Astrocyte (in vitro differentiated cells and primary cell): Measurements from ENCODE around the gene GJC1. TPM values are rescaled to one million over a fixed set of nuclear protein-coding genes. Genes with fewer than 3 reads are reported as not detected.

Experiments used
- DNase-seq: peaks from one replicate; pipeline ENCODE4 v3.0.0-alpha.2; 2010; ENCODE audit warnings: low read depth
- FAIRE-seq: peaks from 2 replicates; lab custom pipeline; 2011; peaks lifted over from hg19 to GRCh38; lab: Jason Lieb, UNC
- H2AFZ ChIP-seq: 2 replicates; pipeline ENCODE4 v1.6.0; 2012; ENCODE audit warnings: low read depth, low read length, inconsistent platforms
- H3K27ac ChIP-seq: 2 replicates; pipeline ENCODE4 v1.5.1; 2011; ENCODE audit warnings: low read depth, low read length, inconsistent platforms
- H3K27me3 ChIP-seq: 2 replicates; pipeline ENCODE4 v1.6.0; 2011; ENCODE audit warnings: low read length, inconsistent platforms; ENCODE audit not compliant: insufficient read depth
- H3K36me3 ChIP-seq: 2 replicates; pipeline ENCODE4 v1.5.1; 2011; ENCODE audit warnings: low read length, inconsistent platforms; ENCODE audit not compliant: insufficient read depth
- H3K4me1 ChIP-seq: 2 replicates; pipeline ENCODE4 v1.5.1; 2011; ENCODE audit warnings: low read length, inconsistent platforms; ENCODE audit not compliant: insufficient read depth
- H3K4me2 ChIP-seq: 2 replicates; pipeline ENCODE4 v1.6.0; 2012; ENCODE audit warnings: low read length, inconsistent platforms
- H3K4me3 ChIP-seq: 2 replicates; pipeline ENCODE4 v1.5.1; 2011; ENCODE audit warnings: low read depth, mild to moderate bottlenecking, low read length, inconsistent platforms; ENCODE audit not compliant: insufficient read depth
- H3K79me2 ChIP-seq: 2 replicates; pipeline ENCODE4 v1.6.0; 2012; ENCODE audit warnings: mild to moderate bottlenecking, low read length, inconsistent platforms; ENCODE audit not compliant: insufficient read depth
- H3K9ac ChIP-seq: 2 replicates; pipeline ENCODE4 v1.6.0; 2012; ENCODE audit warnings: mild to moderate bottlenecking, low read length, inconsistent platforms
- H3K9me3 ChIP-seq: 2 replicates; pipeline ENCODE4 v1.5.1; 2012; ENCODE audit warnings: low read depth, mild to moderate bottlenecking, low read length, inconsistent platforms; ENCODE audit not compliant: insufficient read depth
- H4K20me1 ChIP-seq: 2 replicates; pipeline ENCODE4 v1.6.0; 2012; ENCODE audit warnings: low read length, inconsistent platforms; ENCODE audit not compliant: insufficient read depth
- H3K27ac Mint-ChIP-seq: one replicate; pipeline ENCODE4 v1.8.0; 2021; ENCODE audit warnings: mild to moderate bottlenecking, mixed read lengths; ENCODE audit not compliant: unreplicated experiment
- H3K27me3 Mint-ChIP-seq: one replicate; pipeline ENCODE4 v1.8.0; 2021; ENCODE audit warnings: low read depth, mixed read lengths; ENCODE audit not compliant: unreplicated experiment
- H3K36me3 Mint-ChIP-seq: one replicate; pipeline ENCODE4 v1.8.0; 2021; ENCODE audit warnings: low read depth, mixed read lengths; ENCODE audit not compliant: unreplicated experiment
- H3K4me1 Mint-ChIP-seq: one replicate; pipeline ENCODE4 v1.8.0; 2021; ENCODE audit warnings: low read depth, mixed read lengths; ENCODE audit not compliant: unreplicated experiment
- H3K4me3 Mint-ChIP-seq: one replicate; pipeline ENCODE4 v1.8.0; 2021; ENCODE audit warnings: mild to moderate bottlenecking, moderate library complexity, mixed read lengths; ENCODE audit not compliant: unreplicated experiment
- H3K9me3 Mint-ChIP-seq: one replicate; pipeline ENCODE4 v1.8.0; 2021; ENCODE audit warnings: mild to moderate bottlenecking, mixed read lengths; ENCODE audit not compliant: unreplicated experiment
- CTCF ChIP-seq: IDR thresholded peaks from 2 replicates; pipeline ENCODE4 v1.5.1; 2011; ENCODE audit warnings: low read depth, mild to moderate bottlenecking, inconsistent platforms, low read length, moderate library complexity; ENCODE audit not compliant: insufficient read depth
- EZH2 ChIP-seq: IDR thresholded peaks from 2 replicates; pipeline ENCODE4 v1.6.1; 2012; ENCODE audit warnings: mild to moderate bottlenecking, low read length, inconsistent platforms; ENCODE audit not compliant: insufficient read depth
- total RNA-seq: library from RNA; stranded (reverse); gene quantifications from 2 replicates; pipeline ENCODE4 v1.2.1, GENCODE V29; 2021

GJC1 gene
- total RNA-seq, 1 donor from 2014 or later, result 38.4 TPM

GRCh38 chr17:44751331-44751730 is 78.8 kb downstream of the GJC1 start:
- no peak overlapping the region for H3K27ac Mint-ChIP-seq
- Histone ChIP-seq H3K4me3 (no peak overlapping the region), H3K27ac (no peak overlapping the region), H2AFZ (no peak overlapping the region), H3K27me3 (no peaks in the 10 kb centered on the region), H3K4me1 (no peaks in the 10 kb centered on the region), H3K4me2 (no peak overlapping the region), H3K36me3 (no peaks in the 10 kb centered on the region), H3K9ac (no peak overlapping the region), H3K79me2 (no peaks in the 10 kb centered on the region), H3K9me3 (no peaks in the 10 kb centered on the region), H4K20me1 (no peaks in the 10 kb centered on the region)
- H3K4me3 Mint-ChIP-seq, result no peak overlapping the region
- peaks cover 13% of the 10 kb centered on the region for H3K27me3 Mint-ChIP-seq
- no peak for FAIRE-seq
- H3K36me3 Mint-ChIP-seq, result peaks cover 19% of the 10 kb centered on the region
- H3K4me1 Mint-ChIP-seq, result no peaks in the 10 kb centered on the region
- H3K9me3 Mint-ChIP-seq, result no peaks in the 10 kb centered on the region
- no peak for DNase-seq
- no peak for TF ChIP-seq EZH2
- no peak for TF ChIP-seq CTCF

- H3K9me3 Mint-ChIP-seq, result no peaks in the 10 kb centered on the region
- H3K36me3 Mint-ChIP-seq, result peaks cover 19% of the 10 kb centered on the region
- Histone ChIP-seq H3K9ac (no peak overlapping the region), H3K4me3 (no peak overlapping the region), H3K4me2 (no peak overlapping the region), H3K79me2 (no peaks in the 10 kb centered on the region), H3K4me1 (no peaks in the 10 kb centered on the region), H3K9me3 (no peaks in the 10 kb centered on the region), H3K36me3 (no peaks in the 10 kb centered on the region), H3K27ac (no peak overlapping the region), H4K20me1 (no peaks in the 10 kb centered on the region), H3K27me3 (no peaks in the 10 kb centered on the region), H2AFZ (no peak overlapping the region)
- no peak overlapping the region for H3K4me3 Mint-ChIP-seq
- no peaks in the 10 kb centered on the region for H3K4me1 Mint-ChIP-seq
- TF ChIP-seq EZH2 (no peak), CTCF (no peak)
- no peak for FAIRE-seq
- H3K27me3 Mint-ChIP-seq, result peaks cover 13% of the 10 kb centered on the region
- DNase-seq, result no peak
- H3K27ac Mint-ChIP-seq, result no peak overlapping the region
These were observed 80.1 kb downstream of the GJC1 start for GRCh38 chr17:44749980-44750318.

GRCh38 chr17:44749076-44749979 is 80.8 kb downstream of the GJC1 start:
- Mint-ChIP-seq H3K9me3 (no peaks in the 10 kb centered on the region), H3K27me3 (peaks cover 13% of the 10 kb centered on the region), H3K4me3 (no peak overlapping the region), H3K36me3 (peaks cover 19% of the 10 kb centered on the region), H3K4me1 (no peaks in the 10 kb centered on the region), H3K27ac (no peak overlapping the region)
- DNase-seq (no peak), FAIRE-seq (no peak)
- Histone ChIP-seq H3K4me2 (no peak overlapping the region), H3K27ac (no peak overlapping the region), H3K4me3 (no peak overlapping the region), H2AFZ (no peak overlapping the region), H3K27me3 (no peaks in the 10 kb centered on the region), H3K79me2 (no peaks in the 10 kb centered on the region), H3K4me1 (no peaks in the 10 kb centered on the region), H3K9ac (no peak overlapping the region), H3K36me3 (no peaks in the 10 kb centered on the region), H3K9me3 (no peaks in the 10 kb centered on the region), H4K20me1 (no peaks in the 10 kb centered on the region)
- no peak for TF ChIP-seq EZH2
- TF ChIP-seq CTCF, result no peak
